Measurements from ENCODE around the gene HDAC4.

GRCh38 chr2:239436669-239437335 is 36.0 kb upstream of the HDAC4 start:
- no peak for TF ChIP-seq CTCF (conservative IDR thresholded peaks at IDR 0.05)
- TF ChIP-seq EZH2 (IDR thresholded peaks at IDR 0.05; ENCODE audit: low read depth): no peak
